Uterus (tissue), 2 donors: Measurements from ENCODE around the gene ANKRD23.

Source experiments
- POLR2A ChIP-seq, 2 donors: fragments of 450-650 bp; IDR thresholded peaks; one replicate each; pipeline ENCODE4 v1.6.1; 2016; ENCODE audit warnings: antibody characterized with exemption in 2 of 2, mild to moderate bottlenecking in 1 of 2, moderate library complexity in 1 of 2
- TF ChIP-seq, protein P1 (sequence below), 4 experiments: fragments of 200-600 bp in 2 of 4; fragments of 450-650 bp in 2 of 4; sonication (generic) in 2 of 4; IDR thresholded peaks; one replicate each; pipeline ENCODE4 v1.5.1; 2016 to 2019; ENCODE audit warnings: antibody characterized with exemption in 4 of 4, mild to moderate bottlenecking in 2 of 4, moderate library complexity in 1 of 4

- no peak for TF ChIP-seq POLR2A (IDR thresholded peaks at IDR 0.05)
- TF ChIP-seq, protein P1, sequence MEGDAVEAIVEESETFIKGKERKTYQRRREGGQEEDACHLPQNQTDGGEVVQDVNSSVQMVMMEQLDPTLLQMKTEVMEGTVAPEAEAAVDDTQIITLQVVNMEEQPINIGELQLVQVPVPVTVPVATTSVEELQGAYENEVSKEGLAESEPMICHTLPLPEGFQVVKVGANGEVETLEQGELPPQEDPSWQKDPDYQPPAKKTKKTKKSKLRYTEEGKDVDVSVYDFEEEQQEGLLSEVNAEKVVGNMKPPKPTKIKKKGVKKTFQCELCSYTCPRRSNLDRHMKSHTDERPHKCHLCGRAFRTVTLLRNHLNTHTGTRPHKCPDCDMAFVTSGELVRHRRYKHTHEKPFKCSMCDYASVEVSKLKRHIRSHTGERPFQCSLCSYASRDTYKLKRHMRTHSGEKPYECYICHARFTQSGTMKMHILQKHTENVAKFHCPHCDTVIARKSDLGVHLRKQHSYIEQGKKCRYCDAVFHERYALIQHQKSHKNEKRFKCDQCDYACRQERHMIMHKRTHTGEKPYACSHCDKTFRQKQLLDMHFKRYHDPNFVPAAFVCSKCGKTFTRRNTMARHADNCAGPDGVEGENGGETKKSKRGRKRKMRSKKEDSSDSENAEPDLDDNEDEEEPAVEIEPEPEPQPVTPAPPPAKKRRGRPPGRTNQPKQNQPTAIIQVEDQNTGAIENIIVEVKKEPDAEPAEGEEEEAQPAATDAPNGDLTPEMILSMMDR (IDR thresholded peaks at IDR 0.05) = no peak
Observed at GRCh38 chr2:96885432-96886347, 41.9 kb upstream of the ANKRD23 start.
